ENCODE measurements around the gene TUBGCP6.
"Not testable (repeated sequence)": the region's sequence is repeated elsewhere in the genome, so short reads cannot be mapped to it uniquely, and the experiment has no call there.

Gene TUBGCP6

GRCh38 chr22:50168490-50169180, 76.2 kb downstream of the TUBGCP6 start:
- not testable (repeated sequence) for DNase-seq (ENCODE audit: low spot score)

GRCh38 chr22:50167689-50168489, 76.9 kb downstream of the TUBGCP6 start:
- no peak for DNase-seq (ENCODE audit: low spot score)

Data from HuH-7 (cell line).